Activated CD8-positive, alpha-beta T cell treated with anti-CD3 and anti-CD28 coated beads for 36 hours (primary cell): ENCODE results near the gene LKAAEAR1. TPM values are rescaled to one million over a fixed set of nuclear protein-coding genes. Genes with fewer than 3 reads are reported as not detected.

Experiments used
- ATAC-seq: fragments of 200-7000 bp; cut with Tn5 transposase; one replicate; pipeline ENCODE4 v1.10.0; 2021; ENCODE audit warnings: mild to moderate bottlenecking, moderate library complexity
- CTCF ChIA-PET: fragments of 350-600 bp; sonication (Branson Sonifier 250); formaldehyde crosslinking; loops from one replicate; lab custom pipeline; 2021; ENCODE audit warnings: antibody characterized with exemption; lab: Charles Lee
- POLR2A ChIA-PET: fragments of 350-600 bp; sonication (Branson Sonifier 250); formaldehyde crosslinking; loops from one replicate; lab custom pipeline; 2021; ENCODE audit warnings: antibody characterized with exemption; lab: Charles Lee
- DNase-seq: peaks from one replicate; pipeline ENCODE4 v3.0.0-alpha.2; 2020
- H3K27ac Mint-ChIP-seq: one replicate; pipeline ENCODE4 v1.8.0; 2021; ENCODE audit warnings: mild to moderate bottlenecking, mixed read lengths
- H3K27me3 Mint-ChIP-seq: one replicate; pipeline ENCODE4 v1.8.0; 2021; ENCODE audit warnings: mixed read lengths
- H3K36me3 Mint-ChIP-seq: one replicate; pipeline ENCODE4 v1.8.0; 2021; ENCODE audit warnings: low read depth, mixed read lengths
- H3K4me1 Mint-ChIP-seq: one replicate; pipeline ENCODE4 v1.8.0; 2021; ENCODE audit warnings: low read depth, mixed read lengths
- H3K4me3 Mint-ChIP-seq: one replicate; pipeline ENCODE4 v1.8.0; 2021; ENCODE audit warnings: mild to moderate bottlenecking, moderate library complexity, mixed read lengths
- H3K9me3 Mint-ChIP-seq: one replicate; pipeline ENCODE4 v1.8.0; 2021; ENCODE audit warnings: mixed read lengths
- intact Hi-C: fragments of 100-400 bp; cut with micrococcal nuclease; formaldehyde crosslinking; loops from one replicate; pipeline ENCODE4 v1.10.0; 2022
- total RNA-seq, 2 experiments: library from RNA; stranded (reverse); gene quantifications; one replicate each; pipeline ENCODE4 v1.2.3, GENCODE V29; 2021
- TF ChIP-seq, protein P1 (sequence below): fragments of 200-600 bp; IDR thresholded peaks from one replicate; pipeline ENCODE4 v1.8.0; 2022; ENCODE audit warnings: antibody characterized with exemption, mild to moderate bottlenecking

Gene LKAAEAR1
- total RNA-seq, 2 experiments from 2014 or later, result 0.43 TPM

DNA sequence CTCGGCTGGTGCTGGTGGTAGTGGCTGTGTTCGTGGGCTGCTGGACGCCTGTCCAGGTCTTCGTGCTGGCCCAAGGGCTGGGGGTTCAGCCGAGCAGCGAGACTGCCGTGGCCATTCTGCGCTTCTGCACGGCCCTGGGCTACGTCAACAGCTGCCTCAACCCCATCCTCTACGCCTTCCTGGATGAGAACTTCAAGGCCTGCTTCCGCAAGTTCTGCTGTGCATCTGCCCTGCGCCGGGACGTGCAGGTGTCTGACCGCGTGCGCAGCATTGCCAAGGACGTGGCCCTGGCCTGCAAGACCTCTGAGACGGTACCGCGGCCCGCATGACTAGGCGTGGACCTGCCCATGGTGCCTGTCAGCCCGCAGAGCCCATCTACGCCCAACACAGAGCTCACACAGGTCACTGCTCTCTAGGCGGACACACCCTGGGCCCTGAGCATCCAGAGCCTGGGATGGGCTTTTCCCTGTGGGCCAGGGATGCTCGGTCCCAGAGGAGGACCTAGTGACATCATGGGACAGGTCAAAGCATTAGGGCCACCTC is 14.3 kb upstream of the LKAAEAR1 start:
- no peak overlapping the region for H3K27ac Mint-ChIP-seq
- no peak for ATAC-seq
- ChIA-PET CTCF (interaction anchor here (5.1 kb wide), 1 partner anchor 22 kb away, joined by 30 read pairs; no protein-coding TSS in a partner anchor), POLR2A (interaction anchor here (1.0 to 1.1 kb wide), 2 partner anchors 12 to 14 kb away, joined by 3 to 4 read pairs; partner anchors contain the start of gene LKAAEAR1)
- TF ChIP-seq, protein P1, sequence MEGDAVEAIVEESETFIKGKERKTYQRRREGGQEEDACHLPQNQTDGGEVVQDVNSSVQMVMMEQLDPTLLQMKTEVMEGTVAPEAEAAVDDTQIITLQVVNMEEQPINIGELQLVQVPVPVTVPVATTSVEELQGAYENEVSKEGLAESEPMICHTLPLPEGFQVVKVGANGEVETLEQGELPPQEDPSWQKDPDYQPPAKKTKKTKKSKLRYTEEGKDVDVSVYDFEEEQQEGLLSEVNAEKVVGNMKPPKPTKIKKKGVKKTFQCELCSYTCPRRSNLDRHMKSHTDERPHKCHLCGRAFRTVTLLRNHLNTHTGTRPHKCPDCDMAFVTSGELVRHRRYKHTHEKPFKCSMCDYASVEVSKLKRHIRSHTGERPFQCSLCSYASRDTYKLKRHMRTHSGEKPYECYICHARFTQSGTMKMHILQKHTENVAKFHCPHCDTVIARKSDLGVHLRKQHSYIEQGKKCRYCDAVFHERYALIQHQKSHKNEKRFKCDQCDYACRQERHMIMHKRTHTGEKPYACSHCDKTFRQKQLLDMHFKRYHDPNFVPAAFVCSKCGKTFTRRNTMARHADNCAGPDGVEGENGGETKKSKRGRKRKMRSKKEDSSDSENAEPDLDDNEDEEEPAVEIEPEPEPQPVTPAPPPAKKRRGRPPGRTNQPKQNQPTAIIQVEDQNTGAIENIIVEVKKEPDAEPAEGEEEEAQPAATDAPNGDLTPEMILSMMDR, result no peak
- intact Hi-C loops, result no loop called here
- peaks cover 16% of the 10 kb centered on the region for H3K4me1 Mint-ChIP-seq
- DNase-seq, result no peak
- no peak overlapping the region for H3K4me3 Mint-ChIP-seq
- peaks cover 2% of the 10 kb centered on the region for H3K36me3 Mint-ChIP-seq
- H3K27me3 Mint-ChIP-seq, result peaks cover 10% of the 10 kb centered on the region
- H3K9me3 Mint-ChIP-seq, result peaks cover 2% of the 10 kb centered on the region

DNA sequence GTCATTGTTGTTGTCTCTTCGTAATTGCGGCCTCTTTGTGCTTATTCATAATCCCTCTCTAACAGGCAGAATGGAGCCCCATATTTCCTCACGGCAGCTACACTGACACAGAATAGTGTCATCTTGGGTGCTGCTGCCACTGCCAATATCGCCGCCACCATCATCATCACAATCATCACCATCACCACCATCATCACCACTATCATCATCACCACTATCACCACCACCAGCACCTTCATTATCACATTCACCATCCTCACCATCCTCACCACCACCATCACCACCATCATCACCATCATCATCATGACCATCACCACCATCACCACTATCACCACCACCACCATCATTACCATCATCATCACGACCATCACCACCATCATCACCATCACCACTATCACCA is 12.3 kb upstream of the LKAAEAR1 start:
- Mint-ChIP-seq H3K36me3 (peaks cover 2% of the 10 kb centered on the region), H3K9me3 (peaks cover 2% of the 10 kb centered on the region), H3K4me3 (no peak overlapping the region), H3K27ac (no peak overlapping the region), H3K27me3 (peaks cover 4% of the 10 kb centered on the region), H3K4me1 (peaks cover 15% of the 10 kb centered on the region)
- TF ChIP-seq, protein P1, result no peak
- ChIA-PET POLR2A (no interaction called here), CTCF (interaction anchor here (1.3 to 2.5 kb wide), 2 partner anchors 12 to 24 kb away, joined by 3 to 8 read pairs; partner anchors contain the start of gene LKAAEAR1)
- intact Hi-C loops, result no loop called here
- DNase-seq, result no peak
- no peak for ATAC-seq

DNA sequence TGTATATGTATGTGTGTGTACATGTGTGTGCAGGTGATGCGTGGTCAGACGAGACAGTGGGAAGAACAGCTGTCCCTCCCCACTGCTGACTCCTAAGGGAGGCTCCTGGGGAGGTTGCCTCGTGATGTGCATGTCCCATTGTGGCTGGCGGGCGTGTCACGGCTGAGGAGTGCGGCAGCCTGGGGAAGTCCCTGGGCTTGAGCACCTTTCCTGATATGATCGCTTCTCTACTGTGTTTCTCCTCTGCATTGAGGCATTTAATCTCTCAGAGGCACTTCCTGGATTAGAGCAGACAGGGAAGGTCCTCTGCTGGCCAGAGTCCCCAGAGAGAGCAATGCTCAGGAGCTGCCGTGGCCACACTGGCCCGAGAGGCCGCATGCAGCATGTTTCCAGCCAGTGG is 11.7 kb upstream of the LKAAEAR1 start:
- Mint-ChIP-seq H3K36me3 (peaks cover 2% of the 10 kb centered on the region), H3K27ac (no peak overlapping the region), H3K27me3 (no peaks in the 10 kb centered on the region), H3K9me3 (peaks cover 2% of the 10 kb centered on the region), H3K4me1 (peaks cover 9% of the 10 kb centered on the region), H3K4me3 (no peak overlapping the region)
- DNase-seq (no peak), ATAC-seq (no peak)
- ChIA-PET CTCF (interaction anchor here (1.3 to 2.5 kb wide), 2 partner anchors 12 to 24 kb away, joined by 3 to 8 read pairs; partner anchors contain the start of gene LKAAEAR1), POLR2A (no interaction called here)
- TF ChIP-seq, protein P1, result no peak
- intact Hi-C loops, result no loop called here

DNA sequence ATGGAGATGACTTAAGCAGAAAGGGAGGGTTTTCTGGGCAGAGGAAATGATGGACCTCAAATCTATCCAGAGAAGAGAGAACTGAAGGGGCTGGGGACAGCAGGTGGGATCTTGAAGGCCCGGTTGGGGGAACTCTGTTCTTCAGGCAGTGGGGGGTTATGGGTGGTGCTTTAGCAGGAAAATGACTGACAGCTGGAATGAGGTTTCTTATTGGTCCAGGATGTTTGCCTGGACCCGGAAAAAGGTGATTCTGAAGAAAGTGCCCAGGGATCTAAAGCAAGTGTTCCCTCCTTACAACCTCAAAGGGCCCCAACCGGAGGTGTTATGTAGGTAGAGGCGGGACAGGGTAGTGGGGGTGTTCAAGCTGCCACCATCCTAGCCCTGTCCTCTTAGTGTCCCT is 11.3 kb upstream of the LKAAEAR1 start:
- H3K9me3 Mint-ChIP-seq, result peaks cover 2% of the 10 kb centered on the region
- H3K27me3 Mint-ChIP-seq, result no peaks in the 10 kb centered on the region
- H3K27ac Mint-ChIP-seq, result no peak overlapping the region
- no peak for DNase-seq
- CTCF ChIA-PET, result interaction anchor here (1.3 to 2.5 kb wide), 2 partner anchors 11 to 25 kb away, joined by 3 to 8 read pairs; partner anchors contain the start of gene LKAAEAR1
- ATAC-seq, result no peak
- no peak overlapping the region for H3K4me3 Mint-ChIP-seq
- H3K4me1 Mint-ChIP-seq, result peaks cover 4% of the 10 kb centered on the region
- intact Hi-C loops, result no loop called here
- POLR2A ChIA-PET, result no interaction called here
- peaks cover 2% of the 10 kb centered on the region for H3K36me3 Mint-ChIP-seq
- TF ChIP-seq, protein P1, result no peak

DNA sequence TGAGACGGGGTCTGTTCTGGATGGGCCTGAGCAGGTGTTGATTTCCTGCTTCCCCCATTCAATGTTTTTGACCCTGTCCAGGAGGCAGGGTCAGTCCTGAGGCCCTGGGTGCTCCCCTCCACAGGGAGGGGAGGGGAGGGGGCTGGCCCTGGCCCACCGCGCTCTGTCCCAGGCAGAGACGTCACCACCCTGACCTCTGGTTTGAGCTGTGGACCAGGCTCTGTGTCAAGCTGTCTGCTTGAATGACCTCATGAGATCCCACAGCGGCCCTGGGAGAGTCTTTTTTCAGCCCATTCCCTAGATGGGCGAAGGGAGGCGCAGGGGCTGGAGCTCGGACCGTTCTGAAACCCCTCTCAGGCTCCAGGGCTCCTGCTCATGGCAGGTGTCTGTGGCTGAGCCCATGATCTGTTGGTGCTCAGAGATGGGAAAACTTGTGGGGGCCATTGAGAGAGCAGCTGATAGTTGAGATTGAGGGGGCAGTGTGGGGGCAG is 8.9 kb upstream of the LKAAEAR1 start:
- intact Hi-C loops, result no loop called here
- CTCF ChIA-PET, result interaction anchor here (1.1 kb wide), 1 partner anchor 8 kb away, joined by 3 read pairs; no protein-coding TSS in a partner anchor
- no peaks in the 10 kb centered on the region for H3K27me3 Mint-ChIP-seq
- H3K4me1 Mint-ChIP-seq, result no peaks in the 10 kb centered on the region
- POLR2A ChIA-PET, result no interaction called here
- ATAC-seq (no peak), DNase-seq (no peak)
- no peak overlapping the region for H3K27ac Mint-ChIP-seq
- H3K4me3 Mint-ChIP-seq, result no peak overlapping the region
- peaks cover 2% of the 10 kb centered on the region for H3K36me3 Mint-ChIP-seq
- TF ChIP-seq, protein P1, result no peak
- H3K9me3 Mint-ChIP-seq, result peaks cover 2% of the 10 kb centered on the region
